Thyroid gland (tissue), 4 donors: Measurements from ENCODE around the gene SPAG5. TPM values are rescaled to one million over a fixed set of nuclear protein-coding genes. Genes with fewer than 3 reads are reported as not detected.
"Not testable (repeated sequence)": the region's sequence is repeated elsewhere in the genome, so short reads cannot be mapped to it uniquely, and the experiment has no call there.

Experiments
- DNase-seq, 2 donors: peaks; one replicate each; pipeline ENCODE4 v3.0.0-alpha.2; 2019
- H3K27ac ChIP-seq, 3 donors: fragments of 200-600 bp; sonication (generic); 1 replicate in 2 of 3; 2 replicates in 1 of 3; pipeline ENCODE4 v1.5.1; 2016 to 2019; ENCODE audit warnings: mild to moderate bottlenecking in 1 of 3, moderate library complexity in 1 of 3
- H3K27me3 ChIP-seq: fragments of 200-600 bp; sonication (generic); one replicate; pipeline ENCODE4 v1.5.1; 2019
- H3K36me3 ChIP-seq, 2 donors: fragments of 200-600 bp; sonication (generic); one replicate each; pipeline ENCODE4 v1.5.1; 2016 to 2019
- H3K4me1 ChIP-seq, 2 donors: fragments of 200-600 bp; sonication (generic); one replicate each; pipeline ENCODE4 v1.5.1; 2017 to 2019
- H3K4me3 ChIP-seq, 3 donors: fragments of 200-600 bp; sonication (generic); replicated peaks in 1 of 3; 1 replicate in 2 of 3; 2 replicates in 1 of 3; pipeline ENCODE4 v1.5.1; 2016; ENCODE audit warnings: mild to moderate bottlenecking in 1 of 3
- H3K9me3 ChIP-seq: fragments of 200-600 bp; sonication (generic); one replicate; pipeline ENCODE4 v1.5.1; 2017
- CTCF ChIP-seq, 6 experiments: fragments of 200-600 bp in 3 of 6; fragments of 450-650 bp in 3 of 6; sonication (generic) in 3 of 6; IDR thresholded peaks; one replicate each; pipeline ENCODE4 v1.5.1; 2016 to 2019; ENCODE audit warnings: antibody characterized with exemption in 6 of 6, mild to moderate bottlenecking in 2 of 6, inconsistent platforms in 1 of 6, moderate library complexity in 1 of 6
- POLR2A ChIP-seq, 2 donors: fragments of 450-650 bp; IDR thresholded peaks; one replicate each; pipeline ENCODE4 v1.6.1; 2017; ENCODE audit warnings: antibody characterized with exemption in 2 of 2, mild to moderate bottlenecking in 2 of 2, moderate library complexity in 1 of 2
- WGBS, 2 donors: methylation state at CpG; one replicate each; pipeline ENCODE4 v1.1.5; 2017; 5-methylcytosine and 5-hydroxymethylcytosine counted together
- intact Hi-C: fragments of 100-400 bp; cut with DNase I; formaldehyde crosslinking; loops from one replicate; pipeline ENCODE4 v1.15.1; 2023
- total RNA-seq, 4 donors: library from RNA; depleted of rRNA; stranded (reverse); fragments of >200 nt; gene quantifications; one replicate each; pipeline ENCODE4 v1.2.3, GENCODE V29; 2016

The SPAG5 gene
- total RNA-seq, 4 donors from 2014 or later = 4.4 to 27.0 (median 9.9) TPM

- Histone ChIP-seq H3K9me3 (no peaks in the 10 kb centered on the region), H3K27me3 (no peaks in the 10 kb centered on the region), H3K27ac (peak within 1 kb of the TSS in 1 of 3 donors; percentile 15), H3K4me3 (no peak within 1 kb of the TSS), H3K36me3 (peaks cover 47 to 50% of the 10 kb centered on the region in 2 donors), H3K4me1 (peaks cover 0 to 6% of the 10 kb centered on the region in 2 donors)
- no peak for DNase-seq
- 87% methylated on average over 5 of the region's 5 CpGs for WGBS, 2 donors
- intact Hi-C loops = loop anchor here (2.0 to 5.0 kb wide), 2 partner anchors 67 to 122 kb away; no protein-coding TSS in a partner anchor
- TF ChIP-seq CTCF (IDR thresholded peaks at IDR 0.05) (no peak), POLR2A (IDR thresholded peaks at IDR 0.05) (no peak)
Measured at GRCh38 chr17:28613931-28614381, 15.1 kb upstream of the SPAG5 start, which contains the start of gene RSKR. Gene RSKR, minus strand, starts transcription at chr17:28614185. Its CDS starts 24 bp downstream, at chr17:28614161.

GRCh38 chr17:28612936-28613872 lies 14.4 kb upstream of the SPAG5 start:
- H3K27me3 ChIP-seq = no peaks in the 10 kb centered on the region
- peak; percentile 48 to 49 for DNase-seq
- H3K27ac ChIP-seq = peak overlapping the region in 1 of 3 donors; percentile 15
- TF ChIP-seq POLR2A (IDR thresholded peaks at IDR 0.05) = no peak
- peak; percentile 33 to 76 (median 58) for TF ChIP-seq CTCF (IDR thresholded peaks at IDR 0.05)
- H3K9me3 ChIP-seq = no peaks in the 10 kb centered on the region
- H3K4me3 ChIP-seq = no peak overlapping the region
- WGBS, 2 donors = 78 to 87% methylated on average over 6 of the region's 6 CpGs
- peaks cover 40 to 43% of the 10 kb centered on the region in 2 donors for H3K36me3 ChIP-seq
- peaks cover 0 to 6% of the 10 kb centered on the region in 2 donors for H3K4me1 ChIP-seq
- intact Hi-C loops = loop anchor here (2.0 to 5.0 kb wide), 2 partner anchors 66 to 121 kb away; no protein-coding TSS in a partner anchor

- Histone ChIP-seq H3K4me3 (no peak overlapping the region), H3K27ac (peak overlapping the region in 1 of 3 donors; percentile 15), H3K4me1 (peaks cover 0 to 6% of the 10 kb centered on the region in 2 donors), H3K36me3 (peaks cover 33 to 36% of the 10 kb centered on the region in 2 donors), H3K27me3 (no peaks in the 10 kb centered on the region), H3K9me3 (no peaks in the 10 kb centered on the region)
- WGBS, 2 donors = 33 to 45% methylated on average over 2 of the region's 2 CpGs
- intact Hi-C loops = loop anchor here (2.0 to 5.0 kb wide), 2 partner anchors 66 to 120 kb away; no protein-coding TSS in a partner anchor
- DNase-seq = no peak
- TF ChIP-seq CTCF (IDR thresholded peaks at IDR 0.05) (no peak), POLR2A (IDR thresholded peaks at IDR 0.05) (no peak)
Measured at GRCh38 chr17:28612531-28612930, 13.7 kb upstream of the SPAG5 start.

GRCh38 chr17:28610376-28610775 lies 11.6 kb upstream of the SPAG5 start:
- no peak for DNase-seq
- no peaks in the 10 kb centered on the region for H3K9me3 ChIP-seq
- no peak overlapping the region for H3K4me3 ChIP-seq
- 88 to 91% methylated on average over 8 of the region's 8 CpGs for WGBS, 2 donors
- intact Hi-C loops = loop anchor here (5.0 kb wide), 1 partner anchor 118 kb away; no protein-coding TSS in a partner anchor
- peaks cover 0 to 9% of the 10 kb centered on the region in 2 donors for H3K4me1 ChIP-seq
- H3K27me3 ChIP-seq = no peaks in the 10 kb centered on the region
- H3K36me3 ChIP-seq = peaks cover 12 to 15% of the 10 kb centered on the region in 2 donors
- H3K27ac ChIP-seq = no peak overlapping the region
- no peak for TF ChIP-seq POLR2A (IDR thresholded peaks at IDR 0.05)

GRCh38 chr17:28604031-28604430 lies 5.2 kb upstream of the SPAG5 start:
- intact Hi-C loops, H3K27me3 ChIP-seq, H3K36me3 ChIP-seq, DNase-seq, H3K9me3 ChIP-seq: not testable (repeated sequence)
- Histone ChIP-seq H3K4me3 (peak overlapping the region in 1 of 3 donors; percentile 17), H3K27ac (peak overlapping the region in 2 of 3 donors; percentile 42 to 76), H3K4me1 (peaks cover 0 to 21% of the 10 kb centered on the region in 2 donors)
- 80 to 88% methylated on average over 2 to 3 of the region's 31 CpGs for WGBS, 2 donors
